ENCODE data around the gene DNAJA3.

- TF ChIP-seq CTCF (IDR thresholded peaks at IDR 0.05; ENCODE audit: insufficient read depth, low read length, poor library complexity, severe bottlenecking) (no peak), EZH2phosphoT487 (conservative IDR thresholded peaks at IDR 0.05; ENCODE audit: low read length) (no peak)
Measured at GRCh38 chr16:4393240-4393600, 32.4 kb upstream of the DNAJA3 start.
